Gastrocnemius medialis (tissue), 4 donors: ENCODE results near the gene OR10H4. TPM values are rescaled to one million over a fixed set of nuclear protein-coding genes. Genes with fewer than 3 reads are reported as not detected.
"Not testable (repeated sequence)": the region's sequence is repeated elsewhere in the genome, so short reads cannot be mapped to it uniquely, and the experiment has no call there.

Source experiments
- ATAC-seq, 2 donors: fragments of 150-250 bp; one replicate each; pipeline ENCODE4 v1.9.1; 2016
- DNase-seq, 2 donors: peaks; one replicate each; pipeline ENCODE4 v3.0.0-alpha.2; 2019
- H3K27ac ChIP-seq, 4 donors: fragments of 200-600 bp; sonication (generic); 1 replicate in 1 of 4; 2 replicates in 3 of 4; pipeline ENCODE4 v1.5.1; 2016 to 2018; ENCODE audit warnings: mild to moderate bottlenecking in 2 of 4, moderate library complexity in 1 of 4
- H3K27me3 ChIP-seq, 3 donors: fragments of 200-600 bp; sonication (generic) in 2 of 3; 1 replicate in 1 of 3; 2 replicates in 2 of 3; pipeline versions ENCODE4 v1.5.1 to v1.6.0; 2016 to 2019; ENCODE audit warnings: mild to moderate bottlenecking in 1 of 3, moderate library complexity in 1 of 3
- H3K36me3 ChIP-seq, 2 donors: fragments of 200-600 bp; sonication (generic) in 1 of 2; one replicate each; pipeline ENCODE4 v1.5.1; 2017 to 2018
- H3K4me1 ChIP-seq, 2 donors: fragments of 200-600 bp; sonication (generic) in 1 of 2; one replicate each; pipeline ENCODE4 v1.5.1; 2016 to 2017; ENCODE audit warnings: mild to moderate bottlenecking in 2 of 2
- H3K4me3 ChIP-seq, 4 donors: fragments of 200-600 bp; sonication (generic) in 3 of 4; 1 replicate in 1 of 4; 2 replicates in 3 of 4; pipeline ENCODE4 v1.5.1; 2016 to 2019; ENCODE audit warnings: mild to moderate bottlenecking in 2 of 4
- H3K9me3 ChIP-seq, 3 donors: fragments of 200-600 bp; sonication (generic) in 2 of 3; 1 replicate in 1 of 3; 2 replicates in 2 of 3; pipeline ENCODE4 v1.5.1; 2016 to 2019
- CTCF ChIP-seq, 5 experiments: fragments of 450-650 bp in 3 of 5; fragments of 200-600 bp in 2 of 5; sonication (generic) in 2 of 5; IDR thresholded peaks in 4 of 5; conservative IDR thresholded peaks in 1 of 5; 1 replicate in 4 of 5; 2 replicates in 1 of 5; pipeline ENCODE4 v1.5.1; 2016 to 2019; ENCODE audit warnings: antibody characterized with exemption in 5 of 5, mild to moderate bottlenecking in 3 of 5, moderate library complexity in 3 of 5
- POLR2A ChIP-seq, 2 donors: fragments of 450-650 bp; IDR thresholded peaks; one replicate each; pipeline ENCODE4 v1.6.1; 2017; ENCODE audit warnings: antibody characterized with exemption in 2 of 2, mild to moderate bottlenecking in 2 of 2, moderate library complexity in 2 of 2
- in situ Hi-C, 4 donors: fragments of 200-750 bp; cut with MboI; loops; one replicate each; pipeline versions ENCODE4 v1.15.0 to v1.8.0; 2017; ENCODE audit warnings: low sequenced_read_pairs in 4 of 4
- intact Hi-C: fragments of 100-400 bp; cut with DNase I; formaldehyde crosslinking; loops from one replicate; pipeline ENCODE4 v1.15.1; 2023; ENCODE audit warnings: low total_unique reads
- total RNA-seq, 4 donors: library from RNA; depleted of rRNA; stranded (reverse); fragments of >200 nt; gene quantifications; one replicate each; pipeline versions ENCODE4 v1.1.0 to v1.2.3, GENCODE V29; 2016

Gene OR10H4
- total RNA-seq, 4 donors from 2014 or later, result not detected

GRCh38 chr19:15928321-15928720 is 20.5 kb upstream of the OR10H4 start:
- Histone ChIP-seq H3K36me3 (no peaks in the 10 kb centered on the region), H3K9me3 (no peaks in the 10 kb centered on the region), H3K27ac (no peak overlapping the region), H3K27me3 (peaks cover 0 to 15% (median 0%) of the 10 kb centered on the region in 3 donors), H3K4me1 (no peaks in the 10 kb centered on the region), H3K4me3 (no peak overlapping the region)
- no peak for TF ChIP-seq CTCF (IDR thresholded peaks at IDR 0.05 in 4 of 5, conservative IDR thresholded peaks at IDR 0.05 in 1 of 5)
- TF ChIP-seq POLR2A (IDR thresholded peaks at IDR 0.05), result no peak
- intact Hi-C loops (no loop called here), in situ Hi-C loops (no loop called here)
- ATAC-seq (no peak), DNase-seq (no peak)

- H3K4me1 ChIP-seq, in situ Hi-C loops, H3K36me3 ChIP-seq, H3K9me3 ChIP-seq, DNase-seq, H3K27me3 ChIP-seq, H3K4me3 ChIP-seq, ATAC-seq, intact Hi-C loops: not testable (repeated sequence)
- peak overlapping the region in 1 of 4 donors; percentile 41 for H3K27ac ChIP-seq
Measured at GRCh38 chr19:15933761-15934331, 15.0 kb upstream of the OR10H4 start.

GRCh38 chr19:15934332-15935078 is 14.3 kb upstream of the OR10H4 start, which contains the start of gene CYP4F11:
CYP4F11 (minus strand) TSS chr19:15934529; CDS start chr19:15934408, 121 bp downstream.
- in situ Hi-C loops (no loop called here), intact Hi-C loops (no loop called here)
- no peaks in the 10 kb centered on the region for H3K36me3 ChIP-seq
- H3K27ac ChIP-seq, result peak within 1 kb of the TSS in 2 of 4 donors; percentile 29 to 41
- no peaks in the 10 kb centered on the region for H3K4me1 ChIP-seq
- TF ChIP-seq POLR2A (IDR thresholded peaks at IDR 0.05) (no peak), CTCF (IDR thresholded peaks at IDR 0.05 in 4 of 5, conservative IDR thresholded peaks at IDR 0.05 in 1 of 5) (no peak)
- H3K27me3 ChIP-seq, result peaks cover 0 to 2% (median 0%) of the 10 kb centered on the region in 3 donors
- DNase-seq (peak in 1 of 2 donors; percentile 14), ATAC-seq (no peak)
- no peaks in the 10 kb centered on the region for H3K9me3 ChIP-seq
- no peak within 1 kb of the TSS for H3K4me3 ChIP-seq

GRCh38 chr19:15935167-15935702 is 13.6 kb upstream of the OR10H4 start:
- ATAC-seq (no peak), DNase-seq (no peak)
- no peak for TF ChIP-seq CTCF (IDR thresholded peaks at IDR 0.05 in 4 of 5, conservative IDR thresholded peaks at IDR 0.05 in 1 of 5)
- TF ChIP-seq POLR2A (IDR thresholded peaks at IDR 0.05), result no peak
- Histone ChIP-seq H3K27me3 (no peaks in the 10 kb centered on the region), H3K27ac (no peak overlapping the region), H3K36me3 (no peaks in the 10 kb centered on the region), H3K4me3 (no peak overlapping the region), H3K4me1 (no peaks in the 10 kb centered on the region), H3K9me3 (no peaks in the 10 kb centered on the region)
- intact Hi-C loops (no loop called here), in situ Hi-C loops (no loop called here)

- DNase-seq (no peak), ATAC-seq (no peak)
- Histone ChIP-seq H3K27ac (no peak overlapping the region), H3K9me3 (no peaks in the 10 kb centered on the region), H3K4me1 (no peaks in the 10 kb centered on the region), H3K36me3 (no peaks in the 10 kb centered on the region), H3K27me3 (no peaks in the 10 kb centered on the region), H3K4me3 (no peak overlapping the region)
- intact Hi-C loops, result no loop called here
- in situ Hi-C loops, result no loop called here
- no peak for TF ChIP-seq CTCF (IDR thresholded peaks at IDR 0.05 in 4 of 5, conservative IDR thresholded peaks at IDR 0.05 in 1 of 5)
- TF ChIP-seq POLR2A (IDR thresholded peaks at IDR 0.05), result no peak
Measured at GRCh38 chr19:15936173-15936572, 12.6 kb upstream of the OR10H4 start.
